ENCODE results near the gene BEND6. TPM values are rescaled to one million over a fixed set of nuclear protein-coding genes. Genes with fewer than 3 reads are reported as not detected.

The BEND6 gene
- total RNA-seq, 4 donors from 2014 or later: 0.55 to 0.79 TPM; not detected in 2

DNA sequence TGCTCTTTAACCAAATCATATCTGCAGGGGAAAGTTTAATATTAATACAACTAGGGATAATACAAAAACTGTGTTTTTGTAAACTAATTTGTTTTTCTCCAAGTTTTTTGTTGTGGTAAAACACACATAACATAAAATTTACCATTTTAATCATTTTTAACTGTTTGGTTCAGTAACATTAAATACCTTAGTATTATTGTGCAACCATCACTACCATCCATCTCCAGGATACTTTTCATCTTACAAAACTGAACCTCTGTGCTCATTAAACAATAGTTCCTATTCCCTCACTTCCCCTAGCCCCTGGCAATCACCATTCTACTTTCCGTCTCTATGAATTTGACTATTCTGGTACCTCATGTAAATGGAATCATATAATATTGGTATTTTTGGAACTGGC is 15.9 kb downstream of the BEND6 start:
- DNase-seq: no peak
- H3K4me3 ChIP-seq: no peak overlapping the region
- TF ChIP-seq POLR2A (IDR thresholded peaks at IDR 0.05): no peak
- TF ChIP-seq POLR2AphosphoS5 (IDR thresholded peaks at IDR 0.05): no peak
- TF ChIP-seq, protein P1, sequence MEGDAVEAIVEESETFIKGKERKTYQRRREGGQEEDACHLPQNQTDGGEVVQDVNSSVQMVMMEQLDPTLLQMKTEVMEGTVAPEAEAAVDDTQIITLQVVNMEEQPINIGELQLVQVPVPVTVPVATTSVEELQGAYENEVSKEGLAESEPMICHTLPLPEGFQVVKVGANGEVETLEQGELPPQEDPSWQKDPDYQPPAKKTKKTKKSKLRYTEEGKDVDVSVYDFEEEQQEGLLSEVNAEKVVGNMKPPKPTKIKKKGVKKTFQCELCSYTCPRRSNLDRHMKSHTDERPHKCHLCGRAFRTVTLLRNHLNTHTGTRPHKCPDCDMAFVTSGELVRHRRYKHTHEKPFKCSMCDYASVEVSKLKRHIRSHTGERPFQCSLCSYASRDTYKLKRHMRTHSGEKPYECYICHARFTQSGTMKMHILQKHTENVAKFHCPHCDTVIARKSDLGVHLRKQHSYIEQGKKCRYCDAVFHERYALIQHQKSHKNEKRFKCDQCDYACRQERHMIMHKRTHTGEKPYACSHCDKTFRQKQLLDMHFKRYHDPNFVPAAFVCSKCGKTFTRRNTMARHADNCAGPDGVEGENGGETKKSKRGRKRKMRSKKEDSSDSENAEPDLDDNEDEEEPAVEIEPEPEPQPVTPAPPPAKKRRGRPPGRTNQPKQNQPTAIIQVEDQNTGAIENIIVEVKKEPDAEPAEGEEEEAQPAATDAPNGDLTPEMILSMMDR (IDR thresholded peaks at IDR 0.05): no peak
- no peak for TF ChIP-seq EP300 (IDR thresholded peaks at IDR 0.05; ENCODE audit: low read depth)
- no peaks in the 10 kb centered on the region for H3K36me3 ChIP-seq
- in situ Hi-C loops (cut with MboI; ENCODE audit: low pct_ligation_motif_present in 1 of 4, low pct_unique_long_range_greater_than_20kb in 1 of 4, low sequenced_read_pairs in 3 of 4): no loop called here
- intact Hi-C loops (cut with DNase I; ENCODE audit: low total_unique reads): no loop called here
- H3K4me1 ChIP-seq: no peaks in the 10 kb centered on the region
- 83 to 86% methylated on average over 1 of the region's 1 CpG for WGBS, 2 donors (ENCODE audit: low coverage in 1 of 2)
- H3K27me3 ChIP-seq: no peaks in the 10 kb centered on the region
- H3K9me3 ChIP-seq: no peaks in the 10 kb centered on the region
- H3K27ac ChIP-seq: no peak overlapping the region

DNA sequence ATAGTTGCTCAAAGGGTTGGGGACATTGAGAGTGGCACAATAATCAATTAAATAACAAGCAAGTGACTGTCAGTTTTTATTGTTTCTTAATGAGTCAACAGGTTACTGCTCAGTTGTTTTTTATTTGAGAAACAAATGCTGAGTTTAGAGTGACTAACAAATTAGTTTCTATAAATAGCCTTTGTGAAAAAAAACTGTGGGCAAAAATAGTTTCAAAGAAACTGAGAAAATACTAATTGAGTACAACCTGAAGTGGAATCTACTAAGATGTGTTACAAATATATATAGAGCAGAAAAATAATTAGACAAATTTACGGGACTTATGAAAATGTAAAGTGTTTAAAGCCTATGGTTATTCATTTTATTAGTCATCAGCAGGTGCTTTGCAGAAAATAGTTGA is 22.3 kb downstream of the BEND6 start:
- TF ChIP-seq, protein P1 (IDR thresholded peaks at IDR 0.05): no peak
- TF ChIP-seq POLR2A (IDR thresholded peaks at IDR 0.05): no peak
- no peak for TF ChIP-seq EP300 (IDR thresholded peaks at IDR 0.05; ENCODE audit: low read depth)
- no peak for TF ChIP-seq POLR2AphosphoS5 (IDR thresholded peaks at IDR 0.05)
- 85 to 92% methylated on average over 1 of the region's 1 CpG for WGBS, 2 donors (ENCODE audit: low coverage in 1 of 2)

DNA sequence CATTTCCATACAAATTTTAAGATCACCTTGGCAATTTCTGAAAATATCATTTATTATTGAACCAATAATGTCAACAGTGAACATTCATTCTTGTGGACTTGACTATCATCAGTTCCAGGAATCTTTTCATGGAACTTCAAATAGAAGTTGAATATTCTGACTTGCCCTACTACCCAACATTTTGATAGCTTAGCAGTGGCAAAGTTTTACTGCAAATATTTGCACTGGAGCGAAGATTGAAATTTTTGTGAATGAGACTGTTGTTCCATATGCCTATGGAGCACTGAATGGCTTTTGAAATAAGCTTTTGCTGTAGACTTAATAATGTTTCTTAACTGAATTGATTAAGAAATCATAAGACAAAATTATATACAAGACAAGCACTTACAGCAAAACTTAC is 23.6 kb downstream of the BEND6 start:
- no peaks in the 10 kb centered on the region for H3K27me3 ChIP-seq
- H3K36me3 ChIP-seq: no peaks in the 10 kb centered on the region
- WGBS, 2 donors (ENCODE audit: low coverage in 1 of 2): 86 to 90% methylated on average over 1 of the region's 1 CpG
- in situ Hi-C loops (cut with MboI; ENCODE audit: low pct_ligation_motif_present in 1 of 4, low pct_unique_long_range_greater_than_20kb in 1 of 4, low sequenced_read_pairs in 3 of 4) (no loop called here), intact Hi-C loops (cut with DNase I; ENCODE audit: low total_unique reads) (no loop called here)
- H3K4me1 ChIP-seq: no peaks in the 10 kb centered on the region
- no peak for TF ChIP-seq POLR2AphosphoS5 (IDR thresholded peaks at IDR 0.05)
- TF ChIP-seq POLR2A (IDR thresholded peaks at IDR 0.05): no peak
- TF ChIP-seq EP300 (IDR thresholded peaks at IDR 0.05; ENCODE audit: low read depth): no peak
- TF ChIP-seq, protein P1 (IDR thresholded peaks at IDR 0.05): no peak
- H3K27ac ChIP-seq: no peak overlapping the region
- DNase-seq: no peak
- no peak overlapping the region for H3K4me3 ChIP-seq
- peaks cover 4 to 10% of the 10 kb centered on the region in 2 donors for H3K9me3 ChIP-seq

More for the DNA sequence above, 22.3 kb downstream of the BEND6 start:
- DNase-seq: no peak
- Histone ChIP-seq H3K9me3 (peaks cover 4 to 10% of the 10 kb centered on the region in 2 donors), H3K4me1 (no peaks in the 10 kb centered on the region), H3K27ac (no peak overlapping the region), H3K36me3 (no peaks in the 10 kb centered on the region), H3K27me3 (no peaks in the 10 kb centered on the region), H3K4me3 (no peak overlapping the region)
- in situ Hi-C loops (cut with MboI; ENCODE audit: low pct_ligation_motif_present in 1 of 4, low pct_unique_long_range_greater_than_20kb in 1 of 4, low sequenced_read_pairs in 3 of 4): no loop called here
- intact Hi-C loops (cut with DNase I; ENCODE audit: low total_unique reads): no loop called here

DNA sequence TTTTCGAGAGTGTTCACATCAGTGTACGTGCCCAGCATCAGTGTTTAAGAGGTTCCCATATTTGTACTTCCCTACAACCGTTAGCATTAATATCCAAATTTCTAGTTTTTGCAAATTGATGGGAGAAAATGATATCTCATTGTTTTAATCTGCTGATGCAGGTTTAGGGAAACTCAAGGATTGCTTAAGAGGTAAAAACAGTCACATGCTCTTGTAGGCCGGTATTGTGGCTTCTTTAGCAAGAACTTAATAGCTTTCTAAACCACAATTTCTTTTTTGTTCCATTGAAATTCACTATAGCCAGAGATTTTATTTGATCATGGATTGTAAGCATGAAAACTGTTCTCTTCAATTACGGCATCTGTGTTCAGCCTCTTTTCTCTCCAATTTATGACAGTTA is 29.5 kb downstream of the BEND6 start:
- no peak for DNase-seq
- in situ Hi-C loops (cut with MboI; ENCODE audit: low pct_ligation_motif_present in 1 of 4, low pct_unique_long_range_greater_than_20kb in 1 of 4, low sequenced_read_pairs in 3 of 4): no loop called here
- TF ChIP-seq, protein P1 (IDR thresholded peaks at IDR 0.05): no peak
- no peak for TF ChIP-seq POLR2AphosphoS5 (IDR thresholded peaks at IDR 0.05)
- no peak for TF ChIP-seq EP300 (IDR thresholded peaks at IDR 0.05; ENCODE audit: low read depth)
- TF ChIP-seq POLR2A (IDR thresholded peaks at IDR 0.05): no peak
- Histone ChIP-seq H3K27ac (no peak overlapping the region), H3K4me1 (no peaks in the 10 kb centered on the region), H3K27me3 (no peaks in the 10 kb centered on the region), H3K9me3 (no peaks in the 10 kb centered on the region), H3K36me3 (no peaks in the 10 kb centered on the region), H3K4me3 (no peak overlapping the region)
- intact Hi-C loops (cut with DNase I; ENCODE audit: low total_unique reads): no loop called here
- 70 to 77% methylated on average over 4 to 5 of the region's 5 CpGs for WGBS, 2 donors (ENCODE audit: low coverage in 1 of 2)
